Stimulated activated CD4-positive, alpha-beta T cell treated with anti-CD3 and anti-CD28 coated beads, Interleukin-12 subunit alpha, Interleukin-12 subunit beta, amount 100 ng/mL, for 24 hours (primary cell): ENCODE results near the gene PFN3.

Experiments
- DNase-seq, 2 experiments: peaks; one replicate each; pipeline ENCODE4 v3.0.0-alpha.2; 2020; ENCODE audit warnings: low read depth in 2 of 2

Gene PFN3

DNA sequence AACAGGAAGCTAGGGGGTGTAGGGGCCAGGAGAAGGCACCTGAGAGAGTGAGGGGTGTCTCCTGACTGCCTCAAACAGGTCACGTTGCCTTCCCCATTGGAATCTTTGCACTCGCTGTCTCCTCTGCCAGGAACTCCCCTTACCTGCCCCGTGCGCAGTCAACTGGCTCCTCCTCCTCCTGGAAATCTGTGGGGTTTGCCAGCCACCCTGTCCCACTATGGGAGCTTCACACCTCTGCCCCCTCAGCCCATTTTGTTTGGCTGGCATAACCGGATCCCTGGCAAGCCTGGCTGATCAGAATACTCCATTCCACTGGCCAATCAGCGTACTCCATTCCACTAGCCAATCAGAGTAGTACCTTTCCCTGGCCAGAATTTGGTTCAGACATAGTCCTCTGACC lies 26.7 kb downstream of the PFN3 start:
- no peak for DNase-seq

DNA sequence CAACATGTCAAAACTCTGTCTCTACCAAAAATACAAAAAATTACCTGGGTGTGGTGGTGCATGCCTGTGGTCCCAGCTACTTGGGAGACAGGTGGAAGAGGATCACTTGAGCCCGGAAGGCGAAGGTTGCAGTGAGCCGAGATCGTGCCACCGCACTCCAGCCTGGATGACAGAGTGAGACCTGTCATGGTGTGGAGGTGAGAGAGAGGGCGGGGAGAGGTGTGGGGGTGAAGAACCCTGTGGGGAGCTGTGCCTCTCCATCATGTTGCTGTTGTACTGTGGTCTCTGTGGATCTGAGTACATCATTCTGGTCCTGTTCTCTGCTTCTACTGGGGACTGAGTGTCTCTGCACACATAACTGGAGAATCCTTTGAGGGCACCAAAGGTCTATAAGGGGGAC lies 27.6 kb downstream of the PFN3 start:
- DNase-seq = no peak

DNA sequence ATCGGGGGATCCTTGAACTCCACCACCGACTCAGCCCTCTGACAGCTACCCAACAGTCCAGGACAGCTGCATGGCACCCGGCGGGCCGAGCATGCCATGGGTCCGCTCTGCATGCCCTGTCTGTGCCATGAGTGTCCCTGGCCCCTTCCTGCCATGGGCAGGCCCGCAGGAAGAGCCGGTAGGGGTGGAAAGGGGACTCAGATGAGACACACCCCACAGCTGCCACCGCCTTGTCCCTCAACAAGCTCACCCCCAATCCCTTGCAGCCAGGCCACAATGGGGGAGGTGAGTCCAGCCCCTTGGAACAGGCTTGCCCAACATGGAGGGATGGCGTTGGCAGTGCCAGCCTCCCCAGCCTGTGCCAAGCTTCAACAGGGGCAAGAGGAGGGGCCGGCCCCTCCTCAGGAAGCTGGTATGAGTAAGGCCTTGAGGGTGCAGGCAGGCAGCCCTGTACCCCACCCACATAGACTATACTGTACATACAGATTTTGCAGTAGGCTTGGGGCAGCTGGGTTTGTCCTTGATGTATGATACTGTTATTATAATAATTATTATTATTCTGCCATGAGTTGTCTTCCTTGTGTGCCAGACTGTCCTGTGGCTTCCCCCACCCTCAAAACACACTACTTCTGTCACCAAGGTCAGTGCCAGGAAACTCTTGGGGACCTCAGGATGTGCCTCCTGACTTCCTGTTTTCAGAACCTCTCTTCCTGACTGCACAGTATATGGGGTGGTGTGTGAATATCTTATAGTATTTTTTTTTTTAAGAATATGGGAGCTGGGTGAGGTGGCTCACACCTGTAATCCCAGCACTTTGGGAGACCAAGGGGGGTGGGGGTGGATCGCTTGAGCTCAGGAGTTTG lies 28.2 kb downstream of the PFN3 start:
- no peak for DNase-seq

DNA sequence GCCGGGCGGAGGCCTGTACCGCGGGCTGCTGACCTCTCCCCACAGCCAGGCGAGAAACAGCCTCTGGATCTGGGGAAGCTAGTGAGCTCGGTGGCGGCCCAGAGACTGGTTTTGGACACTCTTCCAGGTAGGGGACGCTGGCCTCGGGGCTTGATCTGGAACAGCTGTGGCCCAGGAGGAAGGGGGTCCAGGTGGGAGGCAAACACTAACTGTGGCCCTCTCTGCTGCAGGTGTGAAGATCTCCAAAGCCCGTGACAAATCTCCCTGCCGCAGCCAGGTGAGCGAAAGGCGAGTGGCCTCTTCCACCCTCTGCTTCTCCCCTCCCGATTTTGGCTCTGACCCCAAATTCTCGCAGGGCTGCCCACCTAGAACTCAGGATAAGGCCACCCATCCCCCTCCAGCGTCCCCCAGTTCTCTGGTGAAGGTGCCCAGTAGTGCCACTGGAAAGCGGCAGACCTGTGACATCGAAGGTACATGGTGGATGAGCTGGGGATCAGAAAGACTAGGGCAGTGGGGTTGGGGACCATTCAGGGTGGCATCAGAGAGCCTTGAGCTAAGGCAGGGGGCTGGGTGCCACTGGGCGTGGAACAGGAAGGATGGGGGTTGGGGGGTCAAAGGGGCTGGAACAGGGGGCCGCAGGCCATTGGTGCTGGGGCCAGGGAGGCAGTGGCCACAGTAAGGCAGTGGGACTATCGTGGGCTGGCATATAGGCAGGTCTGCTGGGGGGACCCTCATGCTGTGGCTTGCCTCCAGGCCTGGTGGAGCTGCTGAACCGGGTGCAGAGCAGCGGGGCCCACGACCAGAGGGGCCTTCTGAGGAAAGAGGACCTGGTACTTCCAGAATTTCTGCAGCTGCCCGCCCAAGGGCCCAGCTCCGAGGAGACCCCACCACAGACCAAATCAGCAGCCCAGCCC lies 29.1 kb downstream of the PFN3 start:
- no peak for DNase-seq

DNA sequence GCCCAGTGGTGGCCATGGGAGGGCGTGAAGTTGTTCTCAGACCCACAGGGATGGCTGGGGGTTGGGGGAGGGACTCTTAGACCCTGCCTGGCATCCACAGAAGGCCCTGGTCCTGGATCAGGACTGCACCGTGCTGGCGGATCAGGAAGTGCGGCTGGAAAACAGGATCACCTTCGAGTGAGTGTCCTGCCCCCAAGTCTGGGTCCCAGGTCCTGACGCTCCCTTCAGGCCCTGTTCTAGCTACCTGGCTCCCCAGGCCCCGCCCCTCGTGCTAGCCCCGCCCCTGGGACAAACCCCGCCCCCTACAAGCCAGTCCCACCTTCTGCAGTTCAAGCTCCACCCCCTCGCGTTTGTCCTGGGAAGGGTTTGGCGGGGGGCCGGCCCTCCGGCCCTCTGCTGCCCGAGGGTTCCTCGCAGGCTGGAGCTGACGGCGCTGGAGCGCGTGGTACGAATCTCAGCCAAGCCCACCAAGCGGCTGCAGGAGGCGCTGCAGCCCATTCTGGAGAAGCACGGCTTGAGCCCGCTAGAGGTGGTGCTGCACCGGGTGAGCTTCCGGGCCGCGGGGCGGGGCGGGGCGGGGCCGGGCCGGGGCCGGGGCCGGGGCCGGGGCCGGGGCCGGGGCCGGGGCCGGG lies 29.9 kb downstream of the PFN3 start:
- peak; percentile 49 to 54 for DNase-seq

DNA sequence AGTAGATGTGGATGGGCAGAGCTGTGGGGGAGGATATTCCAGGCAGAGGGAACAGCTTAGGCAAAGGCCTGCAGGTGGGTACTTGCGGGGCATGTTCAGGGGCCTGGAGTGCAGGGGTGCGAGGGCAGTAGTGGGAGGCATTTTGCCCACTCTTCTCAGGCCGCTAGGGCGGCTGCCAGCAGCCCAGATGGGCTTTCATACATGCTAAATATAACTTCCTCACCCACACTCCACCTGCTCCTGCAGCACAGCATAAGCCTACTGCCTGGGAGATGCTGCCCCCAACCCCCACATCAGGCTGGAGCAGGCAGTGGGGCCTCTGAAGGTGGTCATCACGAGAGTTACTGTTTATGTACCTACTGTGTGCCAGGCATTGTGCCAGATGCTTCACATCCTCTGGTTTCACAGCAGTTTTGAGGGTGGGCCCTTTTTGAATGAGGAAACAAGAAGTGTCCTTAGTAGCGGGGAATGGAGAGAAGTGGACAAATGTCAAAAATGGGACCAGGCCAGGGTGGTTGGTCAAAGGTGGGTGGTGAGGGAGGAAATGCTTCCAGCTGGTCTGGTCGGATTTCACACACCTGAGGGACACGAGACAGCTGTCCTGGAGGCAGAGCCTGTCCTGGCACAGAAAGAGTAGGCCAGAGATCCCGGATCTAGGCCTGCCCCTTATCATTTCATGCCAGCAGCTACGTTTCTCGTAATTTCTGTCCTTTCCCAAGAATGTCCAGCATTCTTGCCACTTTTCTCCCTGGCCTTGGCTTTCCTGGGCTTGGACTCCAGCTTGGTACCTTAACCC lies 30.6 kb downstream of the PFN3 start:
- no peak for DNase-seq

DNA sequence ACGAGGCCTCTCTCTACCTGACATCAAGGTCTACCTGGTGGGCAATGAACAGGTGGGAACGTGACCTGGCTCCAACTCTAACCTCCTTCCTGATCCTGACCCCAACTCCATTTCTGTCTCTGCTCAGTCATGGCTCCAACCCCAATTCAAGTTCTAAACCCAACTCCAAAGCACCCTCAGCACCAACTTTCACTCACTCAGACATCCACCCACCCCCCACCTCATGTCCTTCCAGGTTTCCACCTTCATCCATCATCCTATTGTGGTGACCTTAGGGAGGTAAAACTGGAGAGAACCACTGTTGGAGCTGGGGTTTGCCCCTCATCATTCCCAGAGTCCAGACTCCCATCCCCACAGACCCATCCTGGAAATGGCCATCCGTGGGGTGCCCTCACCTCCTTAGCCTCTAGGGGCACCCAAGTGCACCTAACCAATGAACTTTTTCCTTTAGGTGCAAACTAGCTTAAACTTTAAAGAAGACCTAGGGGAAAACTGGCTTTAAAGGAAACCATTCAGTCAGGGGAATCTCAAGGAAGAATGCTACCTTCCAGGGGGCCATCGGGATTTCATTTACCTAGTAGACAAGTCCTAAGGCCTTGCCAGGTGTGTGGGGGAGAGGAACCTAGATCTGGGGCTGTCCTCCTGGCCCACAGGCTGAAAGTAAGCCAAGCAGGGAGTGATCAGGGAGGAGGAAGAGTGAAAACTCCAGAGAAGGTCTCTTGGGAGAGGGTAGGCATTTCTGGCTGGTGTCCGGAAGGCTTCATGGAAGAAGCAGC lies 31.4 kb downstream of the PFN3 start:
- no peak for DNase-seq

DNA sequence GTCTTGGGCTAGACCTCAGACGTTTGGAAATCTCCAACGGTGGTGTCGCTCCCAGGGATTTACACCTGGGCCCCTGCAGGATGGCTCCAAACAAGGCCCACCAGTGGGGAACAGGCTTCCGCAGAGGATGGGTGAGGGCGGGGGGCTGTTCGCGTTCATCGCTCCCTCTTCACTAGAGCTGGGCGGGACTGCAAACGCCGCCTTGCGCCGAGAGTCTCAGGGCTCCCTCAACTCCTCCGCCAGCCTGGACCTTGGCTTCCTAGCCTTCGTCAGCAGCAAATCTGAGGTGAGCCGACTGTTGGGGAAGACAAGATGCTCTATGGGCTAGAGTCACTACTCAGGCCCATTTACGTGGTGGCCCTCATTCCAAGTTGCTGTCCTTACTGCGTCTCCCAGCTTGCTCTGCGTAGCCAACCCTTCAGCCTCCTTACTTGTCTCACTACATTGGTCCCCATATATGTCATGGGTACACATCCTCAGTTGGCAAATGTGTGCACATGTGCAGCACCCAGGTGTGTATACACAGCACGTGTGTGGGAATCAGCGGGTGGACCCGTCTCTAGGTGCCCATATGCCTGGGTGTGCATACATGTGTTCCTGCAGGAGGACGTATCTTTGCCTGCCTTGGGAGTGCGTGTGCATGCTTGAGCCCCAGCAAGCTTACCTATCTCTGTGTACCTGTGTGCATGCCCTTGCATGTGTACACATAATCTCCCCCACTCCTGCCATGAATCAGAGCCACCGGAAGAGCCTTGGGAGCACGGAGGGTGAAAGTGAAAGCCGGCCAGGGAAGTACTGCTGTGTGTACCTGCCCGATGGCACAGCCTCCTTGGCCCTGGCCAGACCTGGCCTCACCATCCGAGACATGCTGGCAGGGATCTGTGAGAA lies 32.2 kb downstream of the PFN3 start:
- DNase-seq = no peak

DNA sequence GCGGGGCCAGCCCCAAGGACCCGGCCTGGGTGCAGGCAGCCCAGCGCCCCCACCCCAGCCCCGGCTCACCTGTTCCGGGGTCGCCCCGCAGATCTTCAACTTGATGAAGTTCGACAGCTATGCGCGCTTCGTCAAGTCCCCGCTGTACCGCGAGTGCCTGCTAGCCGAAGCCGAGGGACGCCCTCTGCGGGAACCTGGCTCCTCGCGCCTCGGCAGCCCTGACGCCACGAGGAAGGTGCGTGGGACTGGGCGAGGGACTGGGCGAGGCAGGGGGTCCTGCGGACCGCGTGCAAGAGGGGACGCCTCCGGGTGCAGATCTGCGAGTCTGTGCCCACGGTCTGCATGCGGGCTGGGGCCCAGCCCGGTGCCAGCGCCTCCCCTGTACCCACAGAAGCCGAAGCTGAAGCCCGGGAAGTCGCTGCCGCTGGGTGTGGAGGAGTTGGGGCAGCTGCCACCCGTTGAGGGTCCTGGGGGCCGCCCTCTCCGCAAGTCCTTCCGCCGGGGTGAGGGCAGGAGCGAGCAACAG lies 33.1 kb downstream of the PFN3 start:
- DNase-seq = no peak

DNA sequence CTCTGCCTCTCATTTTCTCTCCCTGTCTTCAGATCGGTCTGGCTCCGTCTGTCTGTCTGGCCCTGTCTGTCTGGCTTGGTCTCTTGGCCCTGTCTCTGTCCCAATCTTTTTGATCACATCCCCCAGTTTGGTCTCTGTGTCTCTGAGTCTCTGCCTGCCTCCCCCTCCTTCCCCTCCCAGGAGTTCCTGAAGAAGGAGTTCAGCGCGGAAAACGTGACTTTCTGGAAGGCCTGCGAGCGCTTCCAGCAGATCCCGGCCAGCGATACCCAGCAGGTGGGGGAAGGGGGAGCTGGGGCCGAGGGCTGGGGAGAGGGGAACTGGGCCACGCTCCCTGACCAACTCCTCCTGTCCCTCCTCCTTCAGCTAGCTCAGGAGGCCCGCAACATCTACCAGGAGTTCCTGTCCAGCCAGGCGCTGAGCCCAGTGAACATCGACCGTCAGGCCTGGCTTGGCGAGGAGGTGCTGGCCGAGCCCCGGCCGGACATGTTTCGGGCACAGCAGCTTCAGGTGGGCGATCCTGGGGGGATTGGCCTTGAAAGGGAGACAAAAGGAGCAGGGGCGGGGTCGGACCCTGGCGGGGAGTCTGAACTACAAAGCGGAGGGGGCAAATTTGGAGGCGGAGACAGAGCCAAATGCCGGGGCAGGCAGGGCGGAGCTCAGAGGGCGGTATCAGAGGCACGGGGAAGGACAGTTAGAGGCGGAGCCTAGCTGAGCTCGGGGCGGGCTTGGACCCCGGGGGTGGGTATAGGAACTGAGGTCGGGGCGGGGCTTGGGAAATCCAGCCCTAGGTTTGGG lies 33.7 kb downstream of the PFN3 start:
- no peak for DNase-seq

DNA sequence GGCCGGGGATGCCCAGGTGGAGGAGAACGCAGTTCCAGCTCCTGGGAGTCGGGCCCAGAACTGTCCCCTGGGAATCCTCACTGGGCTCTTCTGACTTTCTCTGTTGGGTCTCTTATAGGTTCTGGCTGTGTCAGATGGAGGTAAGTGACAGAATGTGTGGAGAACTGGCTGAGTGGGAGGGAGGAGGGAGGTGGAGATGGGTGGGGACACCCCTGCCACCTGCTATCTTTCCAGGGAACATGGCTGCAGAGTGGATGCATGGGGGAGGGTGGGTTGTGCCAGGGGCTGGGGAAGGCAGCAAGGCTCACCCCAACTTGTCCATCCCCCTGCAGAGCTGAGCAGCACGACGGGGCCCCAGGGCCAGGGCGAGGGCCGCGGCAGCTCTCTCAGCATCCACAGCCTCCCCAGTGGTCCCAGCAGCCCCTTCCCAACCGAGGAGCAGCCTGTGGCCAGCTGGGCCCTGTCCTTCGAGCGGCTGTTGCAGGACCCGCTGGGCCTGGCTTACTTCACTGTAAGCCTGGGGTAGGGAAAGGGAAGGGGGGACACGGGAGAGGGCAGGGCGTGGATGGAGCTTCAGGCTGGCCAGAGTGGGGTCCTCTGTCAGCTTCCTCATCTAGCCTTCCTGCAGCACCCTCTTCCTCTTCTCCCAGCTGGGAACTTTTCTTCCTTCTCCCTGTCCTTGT lies 34.5 kb downstream of the PFN3 start:
- DNase-seq = no peak

DNA sequence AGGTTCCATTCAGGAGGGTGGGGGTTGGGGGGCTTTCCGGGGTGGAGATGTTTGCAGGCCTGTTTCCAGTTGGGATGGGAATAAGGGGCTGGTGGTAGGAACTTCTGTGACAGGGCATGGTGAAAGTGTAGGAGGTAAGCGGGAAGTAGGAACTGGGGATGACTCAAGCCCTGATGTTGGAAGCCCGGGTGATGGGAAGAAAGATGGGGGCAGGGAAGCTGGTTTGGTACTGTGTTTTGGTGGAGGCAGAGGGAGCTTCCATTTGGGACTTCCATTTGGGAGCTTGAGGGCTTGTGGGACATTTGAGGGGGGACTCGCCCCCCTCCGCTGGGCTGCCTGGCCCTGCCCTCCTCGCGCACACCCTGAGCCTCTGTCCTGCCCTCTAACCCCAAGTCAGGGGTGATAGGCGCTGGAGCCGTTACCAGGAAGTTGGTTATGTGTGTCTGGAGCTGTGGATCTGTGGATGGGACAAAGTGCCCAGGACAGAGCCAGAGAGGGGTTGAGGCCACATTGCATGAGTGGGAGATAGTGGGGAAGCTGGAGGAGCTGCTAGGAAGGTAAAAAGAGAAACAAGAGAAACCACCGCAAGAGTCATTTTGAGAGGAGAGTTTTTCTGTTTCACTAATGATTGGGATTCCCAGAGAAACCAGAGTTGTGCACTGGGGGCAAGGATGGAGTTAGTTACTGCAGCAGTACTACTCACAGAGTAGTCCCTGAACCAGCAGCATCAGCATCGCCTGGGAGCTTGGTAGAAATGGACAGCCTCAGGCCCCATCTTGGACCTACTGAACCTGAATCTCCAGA lies 36.1 kb downstream of the PFN3 start:
- DNase-seq = no peak

DNA sequence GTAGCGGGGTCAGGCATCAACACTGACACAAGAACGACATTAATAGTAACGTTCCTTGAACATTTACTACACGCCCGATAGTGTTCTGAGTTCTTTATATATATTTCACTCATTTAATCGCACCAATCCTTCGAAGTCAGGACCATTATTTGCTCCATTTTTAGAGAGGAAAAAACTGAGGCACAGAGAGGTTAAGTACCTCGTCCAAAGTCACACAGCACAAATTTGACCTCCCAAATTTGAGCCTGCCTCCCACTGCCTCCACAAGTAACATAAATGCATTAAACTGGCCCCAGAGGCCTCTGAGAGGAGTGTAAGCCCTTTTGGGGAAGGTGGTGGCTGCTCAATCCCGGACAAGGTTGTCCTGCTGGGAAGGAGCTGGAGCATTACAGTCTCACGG lies 36.9 kb downstream of the PFN3 start:
- DNase-seq = no peak

DNA sequence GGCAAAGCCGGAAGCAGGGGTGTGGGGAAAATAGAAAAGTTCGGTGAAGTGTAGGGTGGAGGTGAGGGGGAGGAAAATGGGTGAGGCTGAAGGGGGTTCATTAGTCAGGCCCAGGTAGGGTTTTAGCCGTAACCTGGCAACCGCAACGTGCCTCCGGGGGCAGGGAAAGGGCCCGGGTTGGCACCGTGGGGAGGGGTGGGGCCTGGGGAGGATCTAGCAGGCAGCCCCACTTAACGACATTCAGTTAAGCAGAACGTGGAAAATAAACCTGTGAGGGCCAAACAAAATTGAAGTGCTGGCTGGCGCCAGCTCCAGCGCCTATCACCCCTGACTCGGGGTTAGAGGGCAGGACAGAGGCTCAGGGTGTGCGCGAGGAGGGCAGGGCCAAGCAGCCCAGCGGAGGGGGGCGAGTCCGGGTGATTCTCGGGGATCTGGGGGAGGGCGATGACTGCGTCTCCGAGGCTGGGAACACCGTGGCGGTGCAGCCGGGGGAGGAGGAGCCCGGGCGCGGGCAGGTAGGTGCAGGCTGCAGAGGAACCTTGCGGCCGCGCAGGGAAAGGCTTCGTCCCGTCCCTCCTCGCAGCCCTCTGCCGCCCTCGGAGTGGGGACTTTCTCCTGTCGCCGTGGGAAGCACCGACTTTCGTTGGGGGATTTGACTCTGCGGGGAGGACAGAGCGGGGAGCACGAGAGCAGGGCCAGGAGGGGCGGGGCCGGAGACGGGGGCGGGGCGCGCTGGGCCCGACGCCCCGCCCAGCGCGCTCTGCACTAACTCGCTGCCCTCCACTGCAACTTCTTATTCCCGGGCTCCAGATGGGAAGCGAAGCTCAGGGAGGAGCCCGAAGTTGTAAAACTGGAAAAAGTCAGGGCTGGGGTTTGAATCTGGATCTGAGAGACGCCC lies 37.6 kb downstream of the PFN3 start:
- DNase-seq = peak; percentile 37 to 65

DNA sequence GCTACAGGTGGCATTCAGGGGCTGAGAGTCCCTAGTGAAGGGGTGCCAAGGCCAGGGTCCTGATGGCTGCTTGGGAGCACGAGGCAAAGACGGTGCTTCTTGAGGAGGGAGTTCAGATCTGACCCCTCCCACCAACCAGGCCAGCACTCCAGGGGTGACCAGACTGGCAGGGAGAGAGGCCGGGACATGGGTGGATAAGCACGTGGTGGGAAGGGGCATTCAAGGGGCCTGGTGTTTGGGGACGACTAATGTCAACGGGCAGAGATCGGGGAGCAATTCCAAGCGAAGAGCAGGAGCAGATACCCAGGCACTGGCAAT lies 38.2 kb downstream of the PFN3 start:
- no peak for DNase-seq
